ENCODE measurements around the gene PACS2. TPM values are rescaled to one million over a fixed set of nuclear protein-coding genes. Genes with fewer than 3 reads are reported as not detected.

Gene PACS2
- total and polyA plus RNA-seq, 2 of the 8 experiments (the other 6 are each of a cell fraction or from before 2014, with no cell fraction given): 38.0 to 62.8 TPM

- Histone ChIP-seq H3K23ac (ENCODE audit: insufficient read length) (no peak overlapping the region), H3K4me2 (ENCODE audit: insufficient read depth in 1 of 2, low read depth in 2 of 2, low read length in 2 of 2) (no peak overlapping the region), H2BK12ac (ENCODE audit: low read depth, low read length) (peak overlapping the region; percentile 50; the same call in 1 of the 2 replicates), H4K91ac (replicated peaks; ENCODE audit: insufficient read length, low read length) (no peak overlapping the region), H3K9ac (replicated peaks in 1 of 4; ENCODE audit: extremely low read depth in 1 of 4, low read depth in 3 of 4, low read length in 3 of 4) (no peak overlapping the region), H2BK15ac (ENCODE audit: low read length) (no peak overlapping the region), H4K20me1 (replicated peaks in 1 of 2; ENCODE audit: control insufficient read depth in 1 of 2, insufficient read depth in 2 of 2, low read length in 2 of 2) (peaks cover 28 to 55% of the 10 kb centered on the region in 2 experiments), H2BK120ac (replicated peaks; ENCODE audit: low read depth, low read length) (no peak overlapping the region), H3K4me1 (replicated peaks in 1 of 4; ENCODE audit: control insufficient read depth in 3 of 4, insufficient read depth in 4 of 4, low read length in 3 of 4) (peaks cover 3 to 22% (median 10%) of the 10 kb centered on the region in 4 experiments; a peak in 6 of 7 replicates), H2AFZ (ENCODE audit: low read length) (no peak overlapping the region), H2AK5ac (ENCODE audit: low read depth, low read length) (no peak overlapping the region), H3K4me3 (ENCODE audit: extremely low read depth in 1 of 4, insufficient read depth in 2 of 4, low read depth in 3 of 4, low read length in 4 of 4) (no peak overlapping the region), H3K36me3 (ENCODE audit: control insufficient read depth in 2 of 4, insufficient read depth in 4 of 4, low read length in 3 of 4) (no peaks in the 10 kb centered on the region), H3K27me3 (replicated peaks in 1 of 4; ENCODE audit: control insufficient read depth in 3 of 4, extremely low read depth in 1 of 4, insufficient read depth in 3 of 4, low read length in 3 of 4) (no peaks in the 10 kb centered on the region), H2BK5ac (ENCODE audit: low read depth, low read length) (peak overlapping the region; percentile 21; the same call in 1 of the 2 replicates), H3K18ac (ENCODE audit: extremely low read depth, low read length) (peak overlapping the region; percentile 32; the same call in 1 of the 2 replicates), H3K14ac (ENCODE audit: insufficient read length) (no peak overlapping the region), H3K27ac (ENCODE audit: low read depth, low read length) (no peak overlapping the region), H4K8ac (ENCODE audit: extremely low read depth, insufficient read depth, low read length) (no peak overlapping the region), H3K9me3 (ENCODE audit: insufficient read depth in 2 of 2, low read depth in 1 of 2, low read length in 1 of 2) (no peaks in the 10 kb centered on the region), H3K23me2 (ENCODE audit: low read depth, low read length) (no peaks in the 10 kb centered on the region), H3K4ac (replicated peaks; ENCODE audit: insufficient read length, low read depth, low read length) (no peak overlapping the region), H4K5ac (ENCODE audit: insufficient read length, low read depth, low read length) (no peak overlapping the region), H2BK20ac (ENCODE audit: low read length) (no peak overlapping the region), H3K79me2 (ENCODE audit: control insufficient read depth in 1 of 2, insufficient read depth in 2 of 2, low read length in 2 of 2) (peaks cover 0 to 70% of the 10 kb centered on the region in 2 experiments; a peak in 2 of 4 replicates), H3K79me1 (ENCODE audit: low read depth, low read length) (peaks cover 48% of the 10 kb centered on the region), H3K56ac (replicated peaks; ENCODE audit: insufficient read length, low read depth, low read length) (no peak overlapping the region)
- CTCF ChIA-PET (ENCODE audit: partially characterized antibody): interaction anchor here (1.0 to 2.2 kb wide), 8 partner anchors 10 to 130 kb away, joined by 3 to 11 read pairs (median 6); no protein-coding TSS in a partner anchor
- TF ChIP-seq NRF1 (IDR thresholded peaks at IDR 0.05; ENCODE audit: low read depth, low read length) (no peak), SRF (IDR thresholded peaks at IDR 0.05; ENCODE audit: low read depth, low read length) (no peak), JUND (IDR thresholded peaks at IDR 0.05; ENCODE audit: low read length) (no peak), KDM4A (IDR thresholded peaks at IDR 0.05; ENCODE audit: low read depth, low read length, severe bottlenecking) (no peak)
- DNase-seq (ENCODE audit: low read depth in 1 of 2, low spot score in 2 of 2) (no peak), FAIRE-seq (no peak)
- 83% methylated on average over 14 of the region's 15 CpGs; no CpG with 5 or more reads in 1 of the 2 experiments for WGBS, 2 experiments (ENCODE audit: extremely low coverage in 1 of 2, insufficient coverage in 1 of 2, insufficient read length in 1 of 2, insufficient replicate concordance in 2 of 2, low coverage in 1 of 2, low lambda C conversion rate in 2 of 2, missing lambda C conversion rate in 1 of 2)
- POLR2A ChIA-PET (ENCODE audit: partially characterized antibody): no interaction called here
Measured at GRCh38 chr14:105333020-105333490, 18.5 kb downstream of the PACS2 start.

Data from H1 (cell line).